Activated CD4-positive, alpha-beta T cell treated with anti-CD3 and anti-CD28 coated beads for 36 hours (primary cell): ENCODE measurements around the gene GAGE12H. TPM values are rescaled to one million over a fixed set of nuclear protein-coding genes. Genes with fewer than 3 reads are reported as not detected.

Source experiments
- ATAC-seq: fragments of 200-7000 bp; cut with Tn5 transposase; one replicate; pipeline ENCODE4 v1.10.0; 2021; ENCODE audit warnings: mild to moderate bottlenecking, moderate library complexity
- CTCF ChIA-PET: fragments of 350-600 bp; sonication (Branson Sonifier 250); formaldehyde crosslinking; loops from one replicate; lab custom pipeline; 2021; ENCODE audit warnings: antibody characterized with exemption; lab: Charles Lee
- POLR2A ChIA-PET: fragments of 350-600 bp; sonication (Branson Sonifier 250); formaldehyde crosslinking; loops from one replicate; lab custom pipeline; 2021; ENCODE audit warnings: antibody characterized with exemption, inconsistent platforms; lab: Charles Lee
- DNase-seq: peaks from one replicate; pipeline ENCODE4 v3.0.0-alpha.2; 2020
- H3K27ac Mint-ChIP-seq: one replicate; pipeline ENCODE4 v1.8.0; 2021; ENCODE audit warnings: mixed read lengths
- H3K27me3 Mint-ChIP-seq: one replicate; pipeline ENCODE4 v1.8.0; 2021; ENCODE audit warnings: mixed read lengths
- H3K36me3 Mint-ChIP-seq: one replicate; pipeline ENCODE4 v1.8.0; 2021; ENCODE audit warnings: low read depth, mixed read lengths
- H3K4me1 Mint-ChIP-seq: one replicate; pipeline ENCODE4 v1.8.0; 2021; ENCODE audit warnings: mixed read lengths
- H3K4me3 Mint-ChIP-seq: one replicate; pipeline ENCODE4 v1.8.0; 2021; ENCODE audit warnings: mild to moderate bottlenecking, moderate library complexity, mixed read lengths
- H3K9me3 Mint-ChIP-seq: one replicate; pipeline ENCODE4 v1.8.0; 2021; ENCODE audit warnings: low read depth, mixed read lengths
- intact Hi-C, 2 experiments: fragments of 100-400 bp; cut with DNase I in 1 of 2; cut with micrococcal nuclease in 1 of 2; formaldehyde crosslinking; loops; one replicate each; pipeline versions ENCODE4 v1.14.2 to v1.15.1; 2022 to 2024; cut with DNase I, micrococcal nuclease
- total RNA-seq, 2 experiments: library from RNA; stranded (reverse); gene quantifications; one replicate each; pipeline ENCODE4 v1.2.3, GENCODE V29; 2021

The GAGE12H gene
- total RNA-seq, 2 experiments from 2014 or later: not detected

- H3K9me3 Mint-ChIP-seq: no peaks in the 10 kb centered on the region
- H3K4me1 Mint-ChIP-seq: no peaks in the 10 kb centered on the region
- H3K4me3 Mint-ChIP-seq: no peak overlapping the region
- no peaks in the 10 kb centered on the region for H3K36me3 Mint-ChIP-seq
- H3K27me3 Mint-ChIP-seq: no peaks in the 10 kb centered on the region
- ChIA-PET POLR2A (no interaction called here), CTCF (no interaction called here)
- ATAC-seq (no peak), DNase-seq (no peak)
- H3K27ac Mint-ChIP-seq: no peak overlapping the region
- intact Hi-C loops: no loop called here
Measured at GRCh38 chrX:49610718-49611310, 31.1 kb downstream of the GAGE12H start.

GRCh38 chrX:49618574-49618973, 38.8 kb downstream of the GAGE12H start:
- intact Hi-C loops: no loop called here
- ATAC-seq (no peak), DNase-seq (no peak)
- H3K27ac Mint-ChIP-seq: no peak overlapping the region
- no peaks in the 10 kb centered on the region for H3K27me3 Mint-ChIP-seq
- H3K36me3 Mint-ChIP-seq: no peaks in the 10 kb centered on the region
- ChIA-PET CTCF (no interaction called here), POLR2A (no interaction called here)
- H3K9me3 Mint-ChIP-seq: no peaks in the 10 kb centered on the region
- H3K4me3 Mint-ChIP-seq: no peak overlapping the region
- no peaks in the 10 kb centered on the region for H3K4me1 Mint-ChIP-seq

DNA sequence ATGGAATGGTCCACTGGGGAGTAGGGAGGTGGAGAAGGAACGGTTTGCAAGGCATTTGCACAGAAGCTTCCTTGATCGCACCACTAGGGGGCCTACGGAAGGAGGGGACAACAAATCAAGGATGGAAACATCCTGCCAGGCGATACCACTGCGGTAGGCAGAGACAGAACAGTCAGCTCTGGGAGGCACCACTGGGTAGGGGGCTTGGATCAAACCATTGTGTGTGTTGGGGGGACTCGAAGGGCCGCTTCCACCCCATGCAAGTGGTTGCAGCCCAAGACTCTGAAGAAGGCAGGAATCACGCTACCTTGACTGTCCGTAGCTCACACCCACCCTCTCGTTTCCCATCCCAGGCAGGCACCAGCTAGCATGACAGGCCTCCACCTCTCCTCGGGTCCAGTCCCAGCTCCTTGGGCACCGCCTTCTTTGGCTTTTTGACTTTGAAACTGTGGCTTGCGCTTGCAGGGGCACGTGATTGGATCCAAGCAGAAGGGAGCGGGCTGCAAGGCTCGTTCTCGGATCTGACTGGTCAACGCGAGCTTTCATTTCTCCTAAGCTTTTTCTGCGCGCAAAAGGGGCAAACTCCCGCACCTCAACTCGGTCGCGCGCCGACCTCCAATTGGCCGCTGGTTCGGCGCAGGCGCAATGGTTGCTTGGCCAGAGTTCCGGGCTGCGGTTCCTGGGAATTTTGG, 47.5 kb downstream of the GAGE12H start:
- Mint-ChIP-seq H3K9me3 (no peaks in the 10 kb centered on the region), H3K27me3 (no peaks in the 10 kb centered on the region), H3K4me3 (peak overlapping the region; percentile 70), H3K4me1 (no peaks in the 10 kb centered on the region), H3K36me3 (no peaks in the 10 kb centered on the region), H3K27ac (no peak overlapping the region)
- CTCF ChIA-PET: interaction anchor here (0.6 to 1.5 kb wide), 4 partner anchors 12 to 727 kb away, joined by 3 to 9 read pairs (median 5); no protein-coding TSS in a partner anchor
- POLR2A ChIA-PET: no interaction called here
- DNase-seq (peak; percentile 76), ATAC-seq (peak; percentile 79)
- intact Hi-C loops: loop anchor here in 1 of 2 experiments (1.0 kb wide), 1 partner anchor 127 kb away; no protein-coding TSS in a partner anchor

Other genes starting within 250 kb of the GAGE12H start
- not detected for gene GAGE13, start 248.4 kb upstream of the GAGE12H start, total RNA-seq
- gene GAGE12C, start 47.8 kb upstream of the GAGE12H start, total RNA-seq: not detected
- not detected for gene GAGE12D, start 38.2 kb upstream of the GAGE12H start, total RNA-seq
- gene GAGE12E, start 28.7 kb upstream of the GAGE12H start, total RNA-seq: not detected
- not detected for gene GAGE12F, start 19.1 kb upstream of the GAGE12H start, total RNA-seq
- not detected for gene GAGE12G, start 9.5 kb upstream of the GAGE12H start, total RNA-seq
- gene GAGE2A, start 9.5 kb downstream of the GAGE12H start, total RNA-seq: not detected
- gene GAGE1, start 19.1 kb downstream of the GAGE12H start, total RNA-seq: not detected
- gene PAGE1, start 116.0 kb downstream of the GAGE12H start, total RNA-seq: not detected
- not detected for gene PAGE4, start 249.4 kb downstream of the GAGE12H start, total RNA-seq